Effector memory CD4-positive, alpha-beta T cell (primary cell): ENCODE measurements around the gene SEC14L1.

ENCODE experiments used
- DNase-seq, 3 donors: peaks; one replicate each; pipeline ENCODE4 v3.0.0-alpha.2; 2020
- H3K27ac ChIP-seq: 2 replicates; pipeline ENCODE4 v1.7.0; 2013; ENCODE audit warnings: mild to moderate bottlenecking, low read length, moderate library complexity; ENCODE audit not compliant: insufficient read depth, poor library complexity, severe bottlenecking
- H3K27me3 ChIP-seq: replicated peaks from 2 replicates; pipeline ENCODE4 v1.7.0; 2013; ENCODE audit warnings: mild to moderate bottlenecking, low read length; ENCODE audit not compliant: insufficient read depth, control insufficient read depth, poor library complexity, severe bottlenecking
- H3K36me3 ChIP-seq: 2 replicates; pipeline ENCODE4 v1.7.0; 2013; ENCODE audit warnings: mild to moderate bottlenecking, low read length, moderate library complexity; ENCODE audit not compliant: control insufficient read depth, insufficient read depth
- H3K4me1 ChIP-seq: 2 replicates; pipeline ENCODE4 v1.7.0; 2013; ENCODE audit warnings: low read length, mild to moderate bottlenecking; ENCODE audit not compliant: control insufficient read depth, insufficient read depth, poor library complexity, severe bottlenecking
- H3K4me3 ChIP-seq: 2 replicates; pipeline ENCODE4 v1.7.0; 2013; ENCODE audit warnings: low read length, low read depth, mild to moderate bottlenecking; ENCODE audit not compliant: insufficient read depth, poor library complexity, severe bottlenecking
- H3K9me3 ChIP-seq: 2 replicates; pipeline ENCODE4 v1.7.0; 2013; ENCODE audit warnings: mild to moderate bottlenecking, low read length, moderate library complexity; ENCODE audit not compliant: control insufficient read depth

SEC14L1 gene

GRCh38 chr17:77217566-77217965 lies 76.8 kb downstream of the SEC14L1 start:
- H3K9me3 ChIP-seq: no peaks in the 10 kb centered on the region
- no peaks in the 10 kb centered on the region for H3K27me3 ChIP-seq
- peaks cover 37% of the 10 kb centered on the region for H3K36me3 ChIP-seq
- H3K4me3 ChIP-seq: no peak overlapping the region
- no peak for DNase-seq
- H3K27ac ChIP-seq: no peak overlapping the region
- H3K4me1 ChIP-seq: no peaks in the 10 kb centered on the region

- no peaks in the 10 kb centered on the region for H3K4me1 ChIP-seq
- H3K27ac ChIP-seq: no peak overlapping the region
- no peaks in the 10 kb centered on the region for H3K9me3 ChIP-seq
- no peaks in the 10 kb centered on the region for H3K27me3 ChIP-seq
- peaks cover 23% of the 10 kb centered on the region for H3K36me3 ChIP-seq
- no peak overlapping the region for H3K4me3 ChIP-seq
- no peak for DNase-seq
Measured at GRCh38 chr17:77218902-77219301, 78.1 kb downstream of the SEC14L1 start.

DNA sequence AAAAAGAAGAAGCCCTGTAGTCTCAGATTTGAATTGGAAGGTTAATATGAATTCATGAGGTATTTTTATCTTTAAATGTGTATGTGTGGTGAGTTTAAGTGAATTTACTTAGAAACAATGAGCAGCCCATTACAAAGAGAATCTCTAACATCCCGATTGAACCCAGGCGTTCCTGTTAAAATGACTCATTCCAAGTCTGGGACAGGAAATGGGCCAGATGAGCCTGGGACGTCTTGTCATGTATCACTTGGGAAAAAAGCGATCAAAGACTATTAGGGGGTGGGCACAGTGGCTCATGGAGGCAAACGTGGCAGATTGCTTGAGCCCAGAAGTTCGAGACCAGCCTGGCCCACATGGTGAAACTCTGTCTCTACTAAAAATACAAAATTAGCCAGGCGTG lies 81.6 kb downstream of the SEC14L1 start:
- H3K27me3 ChIP-seq: no peaks in the 10 kb centered on the region
- H3K27ac ChIP-seq: no peak overlapping the region
- no peak for DNase-seq
- H3K4me3 ChIP-seq: no peak overlapping the region
- H3K9me3 ChIP-seq: no peaks in the 10 kb centered on the region
- H3K4me1 ChIP-seq: no peaks in the 10 kb centered on the region
- H3K36me3 ChIP-seq: peaks cover 3% of the 10 kb centered on the region

DNA sequence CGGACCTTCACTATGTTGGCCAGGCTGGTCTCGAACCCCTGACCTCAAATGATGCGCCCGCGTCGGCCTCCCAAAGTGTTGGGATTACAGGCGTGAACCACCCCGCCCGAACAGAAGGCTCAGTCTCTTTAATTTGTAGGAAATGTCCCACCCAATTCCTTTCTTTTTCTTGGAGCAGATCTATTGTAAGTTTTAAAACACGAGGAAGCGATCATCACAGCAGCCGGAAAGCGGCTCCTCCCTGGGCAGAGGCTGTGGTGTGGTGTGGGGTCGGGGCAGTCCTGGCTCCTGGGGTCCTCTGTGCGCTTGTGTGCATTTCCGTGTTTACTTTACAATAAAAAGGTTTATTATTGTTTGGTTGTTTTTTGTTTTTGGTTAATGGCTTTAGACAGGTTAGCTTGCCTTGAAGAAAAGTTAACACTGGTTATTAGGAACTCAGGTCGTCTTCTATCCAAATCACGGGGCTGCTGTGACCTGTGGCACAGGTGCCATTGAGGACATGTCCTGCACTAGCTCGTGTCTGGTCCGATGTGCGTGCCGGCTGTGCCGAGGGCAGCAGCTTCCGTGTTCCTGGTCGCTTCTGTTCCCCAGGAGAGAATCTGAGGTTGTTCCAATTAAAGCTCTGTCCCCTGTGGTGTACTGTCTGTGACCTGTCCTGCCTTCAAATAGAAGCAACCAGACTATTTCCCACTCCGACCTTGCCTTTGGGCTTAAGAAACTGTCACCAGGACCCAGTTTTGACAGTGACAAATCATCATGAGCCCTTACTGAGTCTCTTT lies 83.1 kb downstream of the SEC14L1 start:
- no peak overlapping the region for H3K4me3 ChIP-seq
- H3K27ac ChIP-seq: no peak overlapping the region
- no peaks in the 10 kb centered on the region for H3K4me1 ChIP-seq
- H3K27me3 ChIP-seq: no peaks in the 10 kb centered on the region
- H3K36me3 ChIP-seq: no peaks in the 10 kb centered on the region
- no peaks in the 10 kb centered on the region for H3K9me3 ChIP-seq
- DNase-seq: no peak

DNA sequence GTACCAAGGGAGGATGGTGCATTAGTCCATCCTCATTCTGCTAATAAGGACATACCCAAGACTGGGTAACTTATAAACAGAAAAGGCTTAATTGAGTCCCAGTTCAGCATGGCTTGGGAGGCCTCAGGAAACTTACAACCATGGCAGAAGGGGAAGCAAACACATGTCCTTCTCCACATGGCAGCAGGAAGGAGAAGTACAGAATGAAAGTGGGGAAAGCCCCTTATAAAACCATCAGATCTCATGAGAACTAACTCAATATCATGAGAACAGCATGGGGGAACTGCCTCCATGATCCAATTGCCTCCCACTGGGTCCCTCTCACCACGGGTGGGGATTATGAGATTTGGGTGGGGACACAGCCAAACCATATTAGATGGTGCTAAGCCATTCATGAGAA lies 84.5 kb downstream of the SEC14L1 start:
- no peak overlapping the region for H3K4me3 ChIP-seq
- no peak overlapping the region for H3K27ac ChIP-seq
- no peaks in the 10 kb centered on the region for H3K27me3 ChIP-seq
- no peaks in the 10 kb centered on the region for H3K4me1 ChIP-seq
- no peaks in the 10 kb centered on the region for H3K36me3 ChIP-seq
- no peaks in the 10 kb centered on the region for H3K9me3 ChIP-seq
- DNase-seq: no peak

- no peaks in the 10 kb centered on the region for H3K36me3 ChIP-seq
- H3K27me3 ChIP-seq: no peaks in the 10 kb centered on the region
- no peaks in the 10 kb centered on the region for H3K4me1 ChIP-seq
- no peak overlapping the region for H3K4me3 ChIP-seq
- no peak for DNase-seq
- no peaks in the 10 kb centered on the region for H3K9me3 ChIP-seq
- H3K27ac ChIP-seq: no peak overlapping the region
Measured at GRCh38 chr17:77227461-77228240, 86.9 kb downstream of the SEC14L1 start.

GRCh38 chr17:77228241-77228752 lies 87.5 kb downstream of the SEC14L1 start:
- no peaks in the 10 kb centered on the region for H3K9me3 ChIP-seq
- H3K27me3 ChIP-seq: no peaks in the 10 kb centered on the region
- H3K36me3 ChIP-seq: no peaks in the 10 kb centered on the region
- no peak overlapping the region for H3K4me3 ChIP-seq
- no peak overlapping the region for H3K27ac ChIP-seq
- no peak for DNase-seq
- H3K4me1 ChIP-seq: no peaks in the 10 kb centered on the region

DNA sequence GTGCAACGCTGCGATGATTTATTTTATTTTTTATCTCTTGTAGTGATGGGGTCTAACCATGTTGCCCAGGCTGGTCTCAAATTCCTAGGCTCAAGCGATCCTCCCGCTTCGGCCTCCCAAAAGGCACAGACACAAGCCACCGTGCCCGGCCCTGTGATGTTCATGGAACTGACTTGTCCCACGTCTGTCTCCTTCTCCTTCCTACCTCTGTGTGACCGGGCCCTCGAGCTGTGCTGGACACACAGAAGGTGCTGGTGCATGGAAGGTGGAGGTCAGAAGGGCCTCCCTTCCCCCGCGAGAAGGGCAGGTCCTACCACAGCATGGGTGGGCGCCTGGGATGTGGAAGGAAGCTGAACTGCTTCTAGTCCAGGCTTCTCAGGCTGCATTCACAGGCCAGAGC lies 88.0 kb downstream of the SEC14L1 start:
- no peak for DNase-seq

GRCh38 chr17:77229786-77230435 lies 89.1 kb downstream of the SEC14L1 start:
- Histone ChIP-seq H3K36me3 (no peaks in the 10 kb centered on the region), H3K27ac (no peak overlapping the region)
- no peak for DNase-seq

More for the DNA sequence above, 88.0 kb downstream of the SEC14L1 start:
- Histone ChIP-seq H3K36me3 (no peaks in the 10 kb centered on the region), H3K4me3 (no peak overlapping the region), H3K9me3 (no peaks in the 10 kb centered on the region), H3K27ac (no peak overlapping the region), H3K27me3 (no peaks in the 10 kb centered on the region), H3K4me1 (no peaks in the 10 kb centered on the region)

GRCh38 chr17:77230436-77230830 lies 89.7 kb downstream of the SEC14L1 start:
- no peaks in the 10 kb centered on the region for H3K36me3 ChIP-seq
- no peak for DNase-seq
- H3K9me3 ChIP-seq: no peaks in the 10 kb centered on the region
- H3K4me3 ChIP-seq: no peak overlapping the region
- peaks cover 4% of the 10 kb centered on the region for H3K4me1 ChIP-seq
- H3K27me3 ChIP-seq: no peaks in the 10 kb centered on the region
- no peak overlapping the region for H3K27ac ChIP-seq

More at GRCh38 chr17:77229786-77230435, 89.1 kb downstream of the SEC14L1 start:
- Histone ChIP-seq H3K4me1 (no peaks in the 10 kb centered on the region), H3K9me3 (no peaks in the 10 kb centered on the region), H3K4me3 (no peak overlapping the region), H3K27me3 (no peaks in the 10 kb centered on the region)
